ENCODE data around the gene ITGA5.
A peak's percentile ranks its signal among the peaks of the same experiment; 100 is the strongest.

The ITGA5 gene

DNA sequence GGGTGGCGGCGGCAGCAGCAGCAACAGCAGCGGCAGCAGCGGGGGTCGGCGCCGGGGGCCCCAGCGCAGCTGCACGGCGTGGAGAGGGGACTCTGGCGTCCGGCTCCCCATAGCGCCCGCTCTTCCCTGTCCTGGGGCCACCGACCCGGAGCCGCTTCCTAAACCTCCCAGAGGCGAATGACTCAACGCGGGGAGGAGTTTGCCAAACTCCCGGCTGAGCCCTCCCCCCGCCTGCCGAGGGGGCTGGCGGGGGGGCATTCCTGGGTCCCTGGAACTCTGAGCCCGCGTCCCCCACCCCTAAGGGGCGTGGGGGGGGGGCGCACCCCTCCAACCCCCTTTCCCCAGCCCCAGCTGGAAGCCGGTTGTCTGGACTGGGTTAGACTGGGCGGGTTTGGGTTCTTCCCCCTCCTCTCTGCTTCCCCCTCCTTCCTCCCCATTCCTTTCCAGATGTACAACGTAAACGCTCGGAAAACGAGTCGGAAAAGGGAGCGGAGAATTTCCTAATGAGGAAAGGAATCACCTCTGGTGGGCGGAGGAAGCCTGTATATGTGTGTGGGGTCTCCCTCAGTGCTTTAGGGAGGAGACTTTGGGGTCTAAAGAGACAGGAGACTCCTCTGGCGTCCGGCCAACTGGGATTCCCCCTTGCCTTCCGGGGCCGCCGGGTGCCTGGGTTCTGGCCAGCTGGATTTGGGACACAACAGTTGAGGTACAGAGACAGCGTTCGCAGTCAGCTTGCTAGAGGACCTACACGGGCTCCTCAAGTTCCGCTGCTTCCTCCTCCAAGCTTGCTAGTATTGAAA is at the start of gene ITGA5:
Gene ITGA5, minus strand, starts transcription at position 179 of the 800 bp plus-strand sequence. Its CDS starts 68 bp downstream, at position 111.
- peak; percentile 16 to 54 for DNase-seq

DNA sequence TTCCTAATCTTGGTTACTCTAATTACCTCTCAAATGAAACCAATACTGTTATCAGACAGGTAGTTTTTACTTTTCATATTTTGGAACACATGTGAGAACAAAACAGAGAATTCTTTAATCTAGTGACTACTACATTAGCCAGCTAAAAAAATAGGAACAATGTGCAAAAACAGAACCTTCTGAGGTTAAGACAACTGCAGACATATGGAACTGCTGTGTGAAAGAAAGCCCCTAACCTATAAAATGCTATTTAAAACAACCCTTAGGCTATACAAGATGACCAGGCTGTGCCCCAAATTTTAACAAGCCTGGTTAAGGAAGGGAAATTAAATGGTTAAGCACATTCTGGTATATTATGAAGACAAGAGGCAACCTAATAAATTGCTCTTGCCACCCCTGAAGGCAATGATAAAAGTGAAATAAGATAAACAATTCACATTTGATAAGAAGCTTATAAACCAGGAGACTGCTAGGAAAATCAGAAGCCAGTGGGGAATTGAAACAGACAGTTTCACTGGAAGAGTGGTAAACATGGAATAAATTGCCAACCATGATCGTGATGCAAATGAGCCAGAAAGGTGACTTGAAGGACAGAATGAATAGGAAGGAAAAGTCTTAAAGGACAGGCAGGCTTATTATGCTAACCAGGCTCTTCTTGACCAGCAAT is 46.9 kb upstream of the ITGA5 start:
- DNase-seq = no peak

DNA sequence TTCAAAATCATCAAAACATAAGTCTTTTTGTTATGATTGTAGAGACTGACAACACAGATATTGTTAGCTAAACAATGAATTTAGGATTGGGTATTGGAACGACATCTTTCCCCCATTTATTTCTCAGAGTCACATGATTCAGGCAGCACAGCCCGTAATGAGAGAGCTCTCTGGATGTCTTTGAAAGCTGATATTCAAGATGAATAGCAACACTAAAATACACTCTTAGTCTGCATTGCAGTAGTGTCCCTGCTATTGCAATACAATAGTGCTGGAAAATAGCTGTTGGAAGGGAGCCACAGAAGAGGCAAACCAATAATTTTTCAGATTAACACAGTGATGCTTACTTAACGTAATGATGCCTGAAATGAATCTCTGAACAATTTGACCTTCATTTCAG is 44.4 kb upstream of the ITGA5 start:
- no peak for DNase-seq

DNA sequence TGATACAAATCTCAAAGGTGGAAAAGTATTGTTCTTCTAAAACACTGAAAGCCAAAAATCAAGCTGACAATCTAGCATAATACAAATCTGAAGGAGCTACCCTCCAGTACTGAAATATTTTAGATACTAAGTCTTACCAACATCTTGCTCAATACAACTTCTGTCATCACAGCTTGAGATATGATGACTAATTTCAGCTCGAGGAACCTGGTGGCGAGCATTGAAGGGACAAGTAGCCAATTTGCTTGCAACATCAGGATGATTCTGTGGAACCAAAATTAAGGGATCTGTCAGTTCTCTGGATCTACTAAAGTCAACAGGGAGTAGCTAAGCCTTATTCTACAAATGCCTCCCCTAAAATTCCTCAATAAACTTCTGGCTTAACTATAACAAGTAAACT is 44.0 kb upstream of the ITGA5 start:
- DNase-seq = no peak

DNA sequence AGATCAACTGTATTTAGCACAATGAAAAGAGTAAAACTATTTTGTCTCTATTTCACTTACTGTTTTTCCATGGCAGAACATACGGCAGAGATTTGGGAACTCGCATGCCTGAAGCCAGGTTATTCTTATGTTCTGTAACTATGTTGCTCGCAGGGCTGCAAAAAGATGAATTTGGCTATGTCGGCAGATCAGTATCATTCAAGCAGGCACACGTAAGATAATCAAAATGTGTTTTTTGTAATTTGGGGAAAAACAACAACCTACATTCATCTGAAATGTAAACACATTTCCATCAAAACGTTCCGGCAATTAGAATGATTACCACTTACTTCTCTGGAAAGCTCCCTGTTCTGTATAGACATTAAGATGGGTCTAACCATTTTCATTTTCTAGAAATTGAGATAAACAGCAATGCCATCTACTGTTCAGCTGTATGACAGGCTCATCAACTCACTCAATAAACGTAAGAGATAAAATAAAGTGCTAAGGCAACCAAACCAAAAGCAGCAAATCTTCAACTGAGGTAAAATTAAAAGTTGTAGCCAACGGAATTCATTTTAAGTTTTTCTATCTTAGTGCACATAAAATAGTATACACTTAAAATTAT is 41.4 kb upstream of the ITGA5 start:
- no peak for DNase-seq

DNA sequence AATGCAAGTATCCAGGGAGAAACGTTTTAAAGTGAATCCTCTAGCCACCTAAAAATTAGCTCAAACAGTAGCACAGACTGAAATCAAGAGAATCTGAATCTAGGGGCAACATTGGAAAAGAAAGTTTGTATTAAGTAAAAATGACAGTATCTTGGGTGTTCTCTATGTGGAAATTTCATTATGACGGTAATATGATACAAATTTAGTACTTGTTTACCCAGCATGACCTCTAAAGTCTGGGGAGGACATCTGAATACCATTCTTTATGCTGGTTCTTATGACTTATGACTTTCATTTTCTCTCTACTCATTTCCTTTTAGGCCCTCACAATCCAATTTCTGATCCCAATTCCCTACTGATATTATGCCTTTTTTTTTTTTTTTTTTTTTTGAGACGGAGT is 40.3 kb upstream of the ITGA5 start:
- DNase-seq = no peak

DNA sequence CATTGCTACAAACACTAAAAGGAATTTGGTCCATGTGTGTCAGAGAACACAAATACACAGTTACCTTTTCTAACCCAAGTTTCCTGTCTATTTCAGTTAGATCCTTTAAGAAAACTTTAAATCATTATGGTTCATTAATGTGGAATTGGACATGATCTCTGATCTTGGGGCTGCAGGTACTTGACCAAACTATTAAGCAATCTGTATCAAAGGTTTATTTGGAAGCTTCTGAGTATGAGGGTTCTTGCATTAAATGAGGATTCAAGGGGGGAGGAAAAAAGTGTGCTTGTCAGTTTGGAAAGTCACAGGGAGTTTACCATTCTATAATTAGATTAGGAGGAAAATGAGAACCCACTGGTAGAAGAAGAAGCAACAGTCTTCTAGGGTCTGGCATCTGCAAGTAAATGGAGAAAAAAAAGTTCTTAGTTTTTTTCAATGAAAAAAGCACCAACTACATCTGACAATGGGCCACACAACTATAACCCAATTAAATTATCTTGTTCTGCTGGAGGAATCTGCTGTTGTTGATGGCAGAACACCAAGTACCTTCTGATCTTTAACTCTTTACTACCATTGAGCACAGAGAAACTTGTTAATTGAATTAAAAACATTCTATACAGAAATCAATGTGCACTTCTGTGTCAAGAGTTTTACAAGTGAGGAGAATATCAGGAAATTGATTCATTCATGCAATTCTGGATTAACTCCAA is 36.8 kb upstream of the ITGA5 start:
- DNase-seq = no peak

DNA sequence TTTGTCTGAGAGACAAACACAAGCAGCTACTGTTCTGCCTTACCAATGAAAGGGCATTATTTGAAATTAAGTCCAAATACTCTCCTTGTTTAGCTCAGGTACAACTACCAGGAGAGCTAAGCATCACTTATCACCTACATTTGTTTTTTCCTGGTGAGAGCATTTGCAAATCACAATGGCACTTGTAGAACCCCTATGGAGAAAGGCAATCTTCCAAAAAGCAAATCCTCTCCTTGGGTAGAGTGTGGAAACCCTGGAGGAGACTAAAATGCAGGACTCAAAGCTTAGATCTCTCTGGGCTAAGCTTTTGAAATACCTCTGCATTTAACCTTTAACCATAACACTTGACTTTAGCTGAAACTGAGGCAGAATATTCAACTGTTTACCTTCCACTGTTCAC is 33.6 kb upstream of the ITGA5 start:
- DNase-seq = no peak

DNA sequence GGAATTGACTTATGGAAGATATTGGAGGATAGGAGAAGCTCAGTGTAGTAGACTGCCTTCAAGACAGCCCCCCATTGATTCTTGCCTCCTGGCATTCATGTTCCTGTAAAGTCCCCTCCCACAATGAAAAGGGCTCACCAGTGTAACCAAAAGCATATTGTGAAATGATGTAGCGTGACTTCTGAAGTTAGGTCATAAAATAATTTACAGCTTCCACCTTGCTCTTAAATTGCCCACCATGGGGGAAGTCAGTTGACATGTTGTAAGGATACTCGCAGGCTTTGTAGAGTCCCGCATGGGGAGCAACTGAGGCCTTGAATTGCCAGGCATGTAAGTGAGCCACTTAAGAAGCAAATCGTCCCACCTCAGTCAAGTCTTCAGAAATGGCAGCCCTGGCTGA is 29.3 kb upstream of the ITGA5 start:
- DNase-seq = no peak

DNA sequence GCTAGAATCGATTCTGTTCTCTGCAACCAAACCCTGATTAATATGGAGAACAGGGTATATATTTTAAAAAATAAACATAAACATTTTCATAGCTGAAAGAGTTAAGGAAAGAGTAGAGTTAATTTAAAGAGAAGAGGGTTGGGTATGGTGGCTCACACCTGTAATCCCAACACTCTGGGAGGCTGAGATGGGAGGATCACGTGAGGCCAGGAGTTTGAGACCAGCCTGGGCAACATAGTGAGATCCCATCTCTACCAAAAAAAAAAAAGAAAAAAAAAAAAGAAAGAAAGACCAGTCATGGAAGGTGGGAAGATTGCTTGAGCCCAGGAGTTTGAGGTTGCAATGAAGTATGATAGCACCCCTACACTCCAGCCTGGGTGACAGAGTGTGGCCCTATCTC is 28.9 kb upstream of the ITGA5 start:
- no peak for DNase-seq

DNA sequence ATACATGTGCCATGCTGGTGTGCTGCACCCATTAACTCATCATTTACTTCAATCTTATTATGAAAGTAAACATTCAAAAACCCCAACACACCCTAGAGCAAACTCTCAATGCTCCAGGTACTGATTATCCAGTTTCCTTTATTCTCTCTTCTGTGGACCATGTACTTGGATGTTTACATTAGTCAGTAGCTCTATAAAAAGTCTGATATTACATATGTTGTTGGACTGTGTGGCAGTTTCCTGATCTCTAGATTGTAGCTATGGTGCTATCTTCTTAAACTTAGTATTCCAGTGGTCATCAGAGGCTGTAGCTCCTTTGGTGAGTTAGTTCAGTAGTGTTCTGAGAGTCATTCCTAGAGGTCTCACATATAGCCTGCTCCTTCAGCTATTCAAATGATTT is 25.1 kb upstream of the ITGA5 start:
- DNase-seq = no peak

DNA sequence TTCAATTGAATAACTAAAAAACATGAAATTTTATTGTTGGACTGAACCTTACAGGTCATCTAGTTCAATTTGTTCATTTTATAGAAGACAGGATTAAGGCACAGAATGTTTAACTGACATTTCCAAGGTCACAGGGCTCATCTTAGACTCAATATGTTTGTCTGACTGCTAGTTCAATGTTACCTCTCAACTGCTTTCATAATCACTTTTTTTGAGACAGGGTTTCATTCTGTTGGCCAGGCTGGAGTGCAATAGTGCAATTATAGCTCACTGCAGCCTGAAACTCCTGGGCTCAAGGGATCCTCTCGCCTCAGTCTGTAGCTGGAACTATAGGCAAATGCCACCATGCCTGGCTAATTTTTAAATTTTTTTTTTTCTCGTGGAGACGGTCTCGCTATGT is 24.4 kb upstream of the ITGA5 start:
- DNase-seq = no peak

DNA sequence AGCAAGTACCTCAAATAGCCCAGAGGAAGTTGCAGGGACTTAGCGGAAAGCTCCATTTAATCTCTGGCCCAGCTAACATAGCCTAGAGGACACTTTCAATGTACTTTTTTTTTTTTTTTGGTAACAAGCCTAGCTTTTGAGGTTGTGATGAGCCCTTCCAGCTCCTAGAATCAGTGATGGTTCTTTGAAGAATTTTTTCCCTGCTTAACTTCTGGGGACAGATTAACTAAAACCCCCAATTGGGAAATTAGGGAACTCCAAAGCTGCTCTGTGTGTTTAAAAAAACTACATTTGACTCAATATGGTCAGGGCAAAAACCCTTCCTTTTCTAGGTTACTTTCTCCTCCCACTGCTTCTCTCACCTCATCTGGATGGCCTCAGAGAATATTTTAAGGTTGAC is 23.9 kb upstream of the ITGA5 start:
- DNase-seq = no peak

DNA sequence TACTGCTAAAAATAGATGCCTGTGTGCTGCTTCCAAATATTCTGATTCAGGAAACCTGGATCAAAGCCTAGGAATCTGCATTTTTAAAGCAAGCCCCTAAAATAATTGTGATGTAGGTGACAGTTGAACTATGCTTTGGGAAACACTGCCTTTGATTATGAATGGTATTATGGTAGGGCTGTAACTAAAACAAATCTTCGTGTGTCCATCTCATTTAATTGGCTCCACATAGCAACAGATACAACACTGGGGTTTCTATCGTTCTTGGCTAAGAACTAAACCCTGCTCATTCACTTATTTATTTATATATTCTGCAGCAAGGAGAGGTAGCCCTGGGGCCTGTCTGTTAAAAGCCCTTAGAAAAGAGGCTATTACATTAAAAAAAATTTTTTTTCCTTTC is 23.0 kb upstream of the ITGA5 start:
- no peak for DNase-seq

DNA sequence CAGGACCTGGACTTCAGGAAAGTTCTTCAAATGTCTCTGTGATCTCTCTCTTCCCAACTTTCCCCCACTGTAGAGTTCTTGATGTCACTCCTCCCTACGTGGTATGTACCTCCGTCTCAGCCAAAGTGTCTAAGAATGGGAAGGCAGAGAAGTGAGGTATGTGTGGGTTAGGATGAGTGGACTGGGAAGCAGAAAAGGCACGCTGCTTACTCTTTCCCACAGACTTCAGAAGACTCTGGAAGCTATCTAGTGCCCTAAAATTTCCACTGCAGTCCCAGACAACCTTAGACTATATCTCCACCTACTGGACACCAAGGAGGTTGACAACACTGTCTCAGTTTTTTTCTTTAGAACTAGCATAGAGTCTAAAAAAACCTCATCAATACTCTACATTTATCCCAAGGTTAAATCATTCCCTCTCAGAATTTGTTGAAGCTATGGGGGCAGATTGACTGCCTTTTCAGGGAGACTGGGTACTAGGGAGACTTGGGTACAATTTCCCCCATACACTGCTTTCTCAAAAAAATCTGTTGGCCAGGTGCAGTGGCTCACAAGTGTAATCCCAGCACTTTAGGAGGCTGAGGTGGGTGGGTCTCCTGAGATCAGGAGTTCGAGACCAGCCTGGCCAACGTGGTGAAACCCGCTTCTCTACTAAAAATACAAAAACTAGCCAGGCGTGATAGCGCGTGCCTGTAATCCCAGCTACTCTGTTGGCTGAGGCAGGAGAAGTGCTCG is 20.6 kb upstream of the ITGA5 start:
- peak; percentile 40 to 77 for DNase-seq

DNA sequence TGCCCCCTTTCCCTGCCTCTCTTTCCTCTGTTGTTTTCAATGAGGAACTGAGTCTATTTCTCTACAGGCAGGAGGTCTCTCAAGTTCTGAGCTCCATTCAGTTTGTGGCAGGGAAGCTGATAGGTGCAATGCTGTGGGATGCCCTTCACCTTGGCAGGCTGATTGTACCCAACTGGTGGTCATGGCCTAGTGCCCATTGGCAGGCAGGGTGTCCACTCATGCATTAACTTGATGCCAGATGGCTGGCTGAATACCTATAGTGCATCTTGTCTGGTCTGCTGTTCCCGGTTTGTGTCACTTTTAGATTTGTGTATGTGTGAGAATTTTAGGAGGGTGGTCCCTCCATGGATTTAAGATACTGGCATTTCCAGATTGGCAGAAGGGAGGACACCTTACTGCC is 20.0 kb upstream of the ITGA5 start:
- no peak for DNase-seq

DNA sequence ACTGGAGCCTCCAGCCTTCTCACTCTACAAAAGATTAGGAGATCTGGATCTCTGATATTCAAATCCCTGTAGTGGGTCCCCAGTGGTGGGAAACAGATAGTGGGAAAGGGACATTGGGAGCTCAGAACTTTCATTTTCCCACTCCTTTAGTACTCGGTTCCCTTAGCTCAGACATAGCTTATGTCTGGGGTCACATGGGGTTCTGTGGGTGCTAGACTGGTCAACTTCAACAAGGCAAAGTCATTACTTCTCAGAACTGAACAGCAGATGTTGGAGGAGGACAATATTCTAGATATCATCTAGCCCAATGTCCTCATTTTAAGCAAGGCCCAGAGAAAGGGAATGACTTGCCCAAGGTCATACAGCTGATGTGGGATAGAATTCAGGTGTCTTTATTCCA is 19.5 kb upstream of the ITGA5 start:
- no peak for DNase-seq

DNA sequence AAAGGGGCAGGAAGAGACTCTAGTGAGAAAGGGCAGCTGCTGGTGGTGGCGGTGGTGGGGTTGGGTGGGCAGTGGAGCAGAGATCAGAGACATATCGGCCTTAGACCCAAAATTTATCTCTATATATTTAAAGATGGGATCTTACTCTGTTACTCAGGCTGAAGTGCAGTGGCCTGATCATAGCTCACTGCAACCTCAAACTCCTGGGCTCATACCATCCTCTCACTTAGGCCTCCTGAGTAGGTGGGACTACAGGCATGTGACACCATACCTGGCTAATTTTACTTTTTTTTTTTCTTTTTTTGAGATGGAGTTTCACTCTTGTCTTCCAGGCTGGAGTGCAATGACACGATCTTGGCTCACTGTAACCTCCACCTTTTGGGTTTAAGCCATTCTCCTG is 18.6 kb upstream of the ITGA5 start:
- DNase-seq = no peak

DNA sequence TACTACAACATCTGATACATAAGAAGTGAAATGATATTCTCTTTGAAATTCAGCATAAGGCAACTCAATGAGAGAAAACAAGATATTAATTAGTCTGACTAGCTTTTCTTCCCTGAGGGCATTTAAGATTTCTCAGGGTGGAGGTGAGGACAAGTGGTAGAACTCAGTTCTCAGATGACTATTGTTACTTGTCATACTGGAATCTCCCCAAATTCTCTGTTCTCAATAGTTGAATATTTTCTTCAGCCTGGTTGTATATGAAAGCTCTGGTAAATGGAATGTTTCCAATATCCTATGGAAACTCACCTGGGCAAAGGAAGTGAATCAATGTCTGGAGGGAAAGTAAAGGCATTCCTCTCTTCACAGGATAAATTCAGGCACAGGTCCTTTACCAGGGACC is 18.2 kb upstream of the ITGA5 start:
- no peak for DNase-seq

DNA sequence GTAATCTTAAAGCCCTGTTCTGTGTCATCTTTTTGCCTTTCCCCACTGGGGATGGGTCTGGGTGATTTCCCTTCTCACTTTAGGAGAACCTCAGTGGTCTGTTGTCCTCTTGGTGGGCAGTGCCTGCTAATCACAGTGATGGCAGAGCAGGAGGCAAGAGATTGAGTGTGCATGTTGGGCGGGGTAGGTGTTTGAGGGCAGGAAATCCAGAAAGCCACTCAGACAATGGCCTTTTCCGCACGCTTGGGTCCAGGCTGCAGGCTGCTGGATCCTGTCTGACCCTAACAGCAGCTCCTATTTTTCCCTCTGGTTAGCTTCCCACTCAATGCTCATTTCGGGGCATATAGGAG is 13.7 kb upstream of the ITGA5 start:
- no peak for DNase-seq

DNA sequence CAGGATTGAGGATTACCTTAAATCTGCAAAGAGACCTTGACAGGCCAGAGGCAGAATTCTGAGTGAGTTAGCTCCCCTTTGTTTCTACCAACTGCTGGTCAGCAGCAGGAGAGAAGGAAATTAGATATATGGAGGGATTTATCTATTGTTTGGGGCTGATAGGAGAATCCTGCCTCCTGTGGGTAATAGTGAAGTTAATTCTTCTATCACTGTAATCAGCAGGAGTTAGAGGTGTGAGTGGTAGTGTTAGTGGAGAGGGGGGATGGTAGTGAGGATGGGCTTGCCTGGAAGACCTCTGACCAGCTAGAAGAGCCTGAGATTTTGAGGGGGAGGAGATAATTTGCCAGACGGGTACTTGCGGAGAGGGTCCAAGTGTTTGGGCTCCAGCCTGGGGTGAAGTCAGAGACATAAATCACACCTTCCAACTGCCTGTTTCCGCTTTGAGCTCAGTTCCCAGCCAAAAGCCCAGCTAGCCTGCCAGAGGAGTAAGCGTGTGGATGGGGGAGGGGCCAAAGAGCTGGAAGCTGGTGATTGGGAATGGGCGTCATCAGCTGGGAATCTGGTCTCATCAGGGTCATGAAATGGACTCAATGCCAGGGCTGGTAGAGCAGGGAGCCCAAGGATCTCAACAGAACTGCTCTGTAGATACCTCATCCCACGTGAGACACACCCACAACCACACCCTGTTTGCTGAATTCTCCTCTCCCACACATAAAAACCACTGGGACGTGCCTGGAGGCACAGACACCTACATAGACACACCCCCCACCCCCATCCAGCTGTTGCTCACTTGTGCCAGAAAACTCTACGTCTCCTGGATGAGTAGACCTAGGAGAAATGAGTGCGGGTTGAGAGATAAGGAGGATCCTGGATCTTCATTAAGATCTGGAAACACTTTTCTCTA is 13.1 kb upstream of the ITGA5 start:
- no peak for DNase-seq

DNA sequence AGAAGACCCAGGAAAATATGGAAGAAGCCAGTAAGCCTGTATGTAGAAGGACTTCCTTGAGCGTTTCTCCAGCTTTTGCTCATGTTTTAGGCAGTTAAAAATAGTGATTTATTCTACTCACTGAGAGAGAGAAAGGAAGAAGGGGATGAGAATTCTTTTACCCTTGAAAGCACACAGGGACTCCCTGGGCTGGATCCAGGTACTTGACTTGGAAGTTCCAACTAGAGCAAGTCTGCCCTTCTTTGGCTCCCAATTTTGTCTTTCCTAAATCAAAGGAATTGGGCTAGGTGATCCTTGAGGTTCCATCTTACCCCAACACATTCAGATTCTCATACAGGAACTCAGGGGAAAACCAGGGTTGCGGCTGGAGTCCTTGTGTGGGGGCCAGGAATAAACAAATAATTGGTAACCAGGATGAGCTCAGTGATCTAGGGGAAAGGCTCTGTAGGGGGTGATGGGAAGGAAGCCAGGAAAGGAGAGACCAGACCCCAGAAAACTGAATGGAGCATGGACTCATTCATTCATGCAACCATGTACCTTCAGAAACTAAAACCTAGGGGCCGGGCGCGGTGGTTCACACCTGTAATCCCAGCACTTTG is 11.5 kb upstream of the ITGA5 start:
- DNase-seq = no peak
